ENCODE data around the gene MYT1.
"Not testable (repeated sequence)": the region's sequence is repeated elsewhere in the genome, so short reads cannot be mapped to it uniquely, and the experiment has no call there.

Gene MYT1

DNA sequence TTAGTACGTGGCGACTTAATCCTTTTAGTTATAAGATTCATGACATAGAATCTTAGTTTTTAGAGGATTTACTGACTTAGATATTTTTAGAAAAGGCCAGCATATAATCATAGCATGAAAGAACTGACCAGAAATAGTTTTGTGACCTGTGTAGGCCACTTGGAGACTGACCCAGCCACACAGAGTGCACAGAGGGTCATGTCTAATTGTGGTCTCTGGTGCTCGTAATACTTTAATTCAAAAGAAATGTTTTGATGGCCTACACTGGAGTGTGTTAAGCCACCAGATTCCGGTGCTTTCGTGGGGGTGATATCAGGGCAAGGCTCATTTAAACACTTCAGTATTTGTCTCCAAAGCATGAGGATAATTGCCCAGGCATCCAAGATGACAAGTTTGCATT is 102.7 kb downstream of the MYT1 start:
- no peak for DNase-seq (ENCODE audit: low read depth, low spot score)

DNA sequence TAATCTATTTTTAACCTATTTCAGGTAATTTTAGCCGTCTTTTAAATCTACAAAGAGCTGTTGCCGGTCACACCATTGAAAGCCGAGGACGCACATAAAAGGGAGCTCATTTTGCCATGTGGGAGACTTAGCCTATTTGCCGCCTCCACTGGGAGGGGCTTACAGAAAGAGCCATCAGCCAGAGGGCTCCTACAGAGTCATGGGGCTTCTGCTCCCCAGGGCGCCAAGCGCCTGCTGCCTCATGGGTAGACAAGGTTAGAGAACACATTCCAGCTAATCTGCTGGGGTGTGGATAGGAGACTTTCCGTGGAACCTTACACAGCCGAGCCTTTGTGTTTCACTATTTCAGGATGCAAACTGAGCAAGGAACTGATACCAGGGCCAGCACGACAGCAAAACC is 103.9 kb downstream of the MYT1 start:
- no peak for DNase-seq (ENCODE audit: low read depth, low spot score)

DNA sequence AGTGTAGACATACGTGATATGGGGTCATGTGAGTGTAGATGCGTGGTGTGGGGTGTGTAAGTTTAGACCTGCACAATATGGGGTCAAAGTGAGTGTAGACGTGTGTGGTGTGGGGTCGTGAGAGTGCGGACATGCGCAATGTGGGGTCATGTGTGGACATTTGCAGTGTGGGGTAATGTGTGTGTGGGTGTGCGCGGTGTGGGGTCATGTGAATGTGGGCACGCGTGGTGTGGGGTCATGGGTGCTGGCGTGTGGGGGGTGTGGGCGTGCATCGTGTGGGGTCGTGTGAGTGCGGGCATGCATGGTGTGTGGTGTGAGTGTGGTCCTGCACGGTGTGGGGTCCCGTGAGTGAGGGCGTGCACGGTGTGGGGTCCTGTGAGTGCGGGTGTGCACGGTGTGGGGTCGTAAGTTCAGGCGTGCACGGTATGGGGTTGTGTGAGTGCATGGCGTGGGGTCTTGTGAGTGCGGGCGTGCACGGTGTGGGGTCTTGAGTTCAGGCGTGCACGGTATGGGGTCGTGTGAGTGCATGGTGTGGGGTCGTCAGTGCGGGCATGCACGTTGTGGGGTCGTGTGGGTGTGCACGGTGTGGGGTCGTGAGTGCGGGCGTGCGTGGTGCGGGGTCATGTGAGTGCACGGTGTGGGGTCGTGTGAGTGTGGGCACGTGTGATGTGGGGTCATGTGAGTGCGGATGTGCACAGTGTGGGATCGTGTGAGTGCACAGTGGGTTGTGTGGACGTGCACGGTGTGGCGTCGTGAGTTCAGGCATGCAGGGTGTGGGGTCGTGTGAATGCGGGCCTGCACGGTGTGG is 105.6 kb downstream of the MYT1 start:
- DNase-seq (ENCODE audit: low read depth, low spot score), result no peak

GRCh38 chr20:64271636-64272035 is 107.4 kb downstream of the MYT1 start:
- DNase-seq (ENCODE audit: low read depth, low spot score), result no peak

DNA sequence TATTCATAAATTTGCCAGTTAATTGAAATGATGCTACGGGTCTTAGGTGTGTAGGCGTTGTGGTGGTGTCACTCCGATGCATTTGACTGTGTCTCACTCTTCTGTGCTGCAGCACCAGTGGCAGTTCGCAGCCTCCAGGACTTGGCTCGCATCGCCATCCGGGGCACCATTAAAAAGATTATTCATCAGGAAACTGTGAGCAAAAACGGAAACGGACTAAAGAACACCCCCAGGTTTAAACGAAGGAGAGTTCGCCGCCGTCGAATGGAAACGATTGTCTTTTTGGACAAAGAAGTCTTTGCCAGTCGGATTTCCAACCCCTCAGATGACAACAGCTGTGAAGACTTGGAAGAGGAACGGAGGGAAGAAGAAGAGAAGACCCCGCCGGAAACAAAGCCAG is 108.9 kb downstream of the MYT1 start:
- no peak for DNase-seq (ENCODE audit: low read depth, low spot score)

GRCh38 chr20:64276817-64277216 is 112.6 kb downstream of the MYT1 start:
- no peak for DNase-seq (ENCODE audit: low read depth, low spot score)

GRCh38 chr20:64277571-64278316 is 113.5 kb downstream of the MYT1 start:
- DNase-seq (ENCODE audit: low read depth, low spot score), result no peak

DNA sequence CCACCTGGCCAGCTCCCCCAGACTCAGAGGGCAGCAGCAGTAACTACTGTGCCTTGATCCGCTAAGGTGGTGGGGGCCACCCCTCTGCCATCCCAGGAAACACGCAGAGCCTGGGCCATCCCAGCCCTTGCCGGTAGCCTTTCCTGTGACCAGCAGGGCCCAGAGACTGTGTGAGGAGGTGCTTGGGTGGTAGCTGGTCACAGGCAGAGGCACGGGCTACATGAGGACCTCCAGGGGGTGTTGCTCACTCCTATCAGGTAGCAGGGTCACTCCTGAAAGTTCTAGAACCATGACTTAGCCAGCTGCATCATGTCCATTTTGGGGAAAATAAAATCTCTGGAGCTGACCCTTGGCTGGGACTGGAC is 114.0 kb downstream of the MYT1 start:
- DNase-seq (ENCODE audit: low read depth, low spot score), result no peak

- DNase-seq (ENCODE audit: low read depth, low spot score), result no peak
Observed at GRCh38 chr20:64279826-64280459, 115.7 kb downstream of the MYT1 start.

DNA sequence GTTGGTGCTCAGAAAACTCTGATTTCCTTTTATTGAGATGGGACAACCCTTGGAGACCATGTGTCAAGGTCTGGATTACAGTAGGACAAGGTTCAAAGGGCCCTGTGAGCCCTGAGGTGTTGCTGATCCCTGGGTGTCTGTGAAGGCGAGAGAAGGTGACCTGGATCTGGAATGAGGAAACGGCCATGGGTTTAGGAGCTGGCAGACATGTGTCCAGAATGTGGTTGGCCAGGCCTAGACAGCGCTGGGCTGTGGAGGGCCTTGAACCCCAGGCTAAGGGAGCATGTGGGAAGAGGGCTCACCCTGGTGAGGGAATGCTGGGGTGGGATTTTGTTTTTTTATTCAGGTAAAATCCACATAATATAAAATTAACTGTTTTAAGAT is 116.2 kb downstream of the MYT1 start:
- no peak for DNase-seq (ENCODE audit: low read depth, low spot score)

DNA sequence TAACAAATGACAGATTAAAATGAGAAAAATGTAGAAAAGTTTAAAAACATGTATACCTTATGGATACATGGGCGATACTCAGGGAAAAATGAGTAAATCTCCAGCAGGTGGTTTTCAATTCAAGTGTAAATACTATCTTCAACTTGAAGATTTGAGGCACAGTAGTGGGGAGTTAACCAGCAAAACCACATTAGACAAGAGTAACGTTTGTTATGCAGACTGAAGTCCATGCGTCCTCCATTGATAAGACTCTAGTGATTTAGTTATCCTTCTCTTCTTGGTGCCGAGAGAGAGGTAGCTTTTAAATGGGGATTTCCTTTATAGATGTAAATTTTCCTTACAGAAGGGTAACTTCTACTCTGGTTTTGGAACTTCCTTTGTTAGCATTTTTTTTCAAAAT is 119.4 kb downstream of the MYT1 start:
- no peak for DNase-seq (ENCODE audit: low read depth, low spot score)

GRCh38 chr20:64285579-64286446 is 121.6 kb downstream of the MYT1 start:
- DNase-seq (ENCODE audit: low read depth, low spot score), result not testable (repeated sequence)

GRCh38 chr20:64286447-64287263 is 122.4 kb downstream of the MYT1 start:
- not testable (repeated sequence) for DNase-seq (ENCODE audit: low read depth, low spot score)

GRCh38 chr20:64287264-64287590 is 123.0 kb downstream of the MYT1 start:
- not testable (repeated sequence) for DNase-seq (ENCODE audit: low read depth, low spot score)
